HCT116 (cell line): Measurements from ENCODE around the gene CLEC16A.

Experiments used
- POLR2A ChIP-seq: IDR thresholded peaks from 2 replicates; pipeline ENCODE4 v1.7.0; 2011; ENCODE audit warnings: borderline replicate concordance; ENCODE audit not compliant: insufficient read depth, insufficient read length; ENCODE audit errors: extremely low read depth
- POLR2AphosphoS5 ChIP-seq: IDR thresholded peaks from 2 replicates; pipeline ENCODE4 v1.6.1; 2011; ENCODE audit warnings: mild to moderate bottlenecking, low read depth, low read length, moderate library complexity
- RAD21 ChIP-seq: IDR thresholded peaks from 2 replicates; pipeline ENCODE4 v1.6.1; 2012; ENCODE audit warnings: low read depth, mild to moderate bottlenecking
- SIN3A ChIP-seq: IDR thresholded peaks from 2 replicates; pipeline ENCODE4 v1.6.1; 2012; ENCODE audit warnings: low read depth

DNA sequence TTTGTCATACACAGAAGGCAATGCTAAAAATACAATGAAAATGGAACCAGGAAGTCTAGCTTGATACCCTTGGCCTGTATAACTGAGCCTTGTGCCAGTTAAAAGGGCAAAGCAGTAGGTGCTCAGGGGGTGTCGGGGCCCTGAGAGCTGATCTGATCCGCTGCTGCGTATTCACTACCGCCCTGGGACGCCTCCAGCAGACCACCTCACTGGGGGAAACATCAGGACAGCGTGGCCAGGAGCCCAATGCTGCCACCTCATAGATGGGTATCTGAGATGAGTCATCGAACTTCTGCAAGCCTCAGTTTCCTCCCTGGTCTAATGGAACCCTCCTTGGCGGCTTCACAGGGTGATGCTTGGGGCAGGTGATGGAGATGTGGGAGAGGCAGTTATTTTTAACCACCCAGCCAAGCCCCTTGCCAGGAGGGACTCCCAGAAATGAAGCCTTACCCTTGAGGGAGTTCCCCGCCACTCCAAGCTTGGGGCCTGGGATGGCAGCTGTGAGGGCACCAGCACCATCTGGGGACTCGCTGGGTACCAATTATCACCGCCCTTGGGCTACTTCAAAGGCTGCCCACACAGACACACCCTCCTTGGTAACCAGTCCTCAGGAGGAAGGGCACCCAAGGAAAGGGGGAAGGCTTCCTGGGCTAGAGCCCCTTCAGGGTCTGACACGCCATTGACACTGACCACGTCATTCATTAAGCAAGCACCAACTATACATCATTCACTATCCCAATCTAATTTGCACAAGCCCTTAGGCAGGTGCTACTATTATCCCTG lies 9.8 kb upstream of the CLEC16A start:
- no peak for TF ChIP-seq POLR2AphosphoS5
- TF ChIP-seq RAD21: no peak
- no peak for TF ChIP-seq POLR2A
- TF ChIP-seq SIN3A: no peak
